ENCODE results near the gene SSC5D.
A peak's percentile ranks its signal among the peaks of the same experiment; 100 is the strongest.

The SSC5D gene

DNA sequence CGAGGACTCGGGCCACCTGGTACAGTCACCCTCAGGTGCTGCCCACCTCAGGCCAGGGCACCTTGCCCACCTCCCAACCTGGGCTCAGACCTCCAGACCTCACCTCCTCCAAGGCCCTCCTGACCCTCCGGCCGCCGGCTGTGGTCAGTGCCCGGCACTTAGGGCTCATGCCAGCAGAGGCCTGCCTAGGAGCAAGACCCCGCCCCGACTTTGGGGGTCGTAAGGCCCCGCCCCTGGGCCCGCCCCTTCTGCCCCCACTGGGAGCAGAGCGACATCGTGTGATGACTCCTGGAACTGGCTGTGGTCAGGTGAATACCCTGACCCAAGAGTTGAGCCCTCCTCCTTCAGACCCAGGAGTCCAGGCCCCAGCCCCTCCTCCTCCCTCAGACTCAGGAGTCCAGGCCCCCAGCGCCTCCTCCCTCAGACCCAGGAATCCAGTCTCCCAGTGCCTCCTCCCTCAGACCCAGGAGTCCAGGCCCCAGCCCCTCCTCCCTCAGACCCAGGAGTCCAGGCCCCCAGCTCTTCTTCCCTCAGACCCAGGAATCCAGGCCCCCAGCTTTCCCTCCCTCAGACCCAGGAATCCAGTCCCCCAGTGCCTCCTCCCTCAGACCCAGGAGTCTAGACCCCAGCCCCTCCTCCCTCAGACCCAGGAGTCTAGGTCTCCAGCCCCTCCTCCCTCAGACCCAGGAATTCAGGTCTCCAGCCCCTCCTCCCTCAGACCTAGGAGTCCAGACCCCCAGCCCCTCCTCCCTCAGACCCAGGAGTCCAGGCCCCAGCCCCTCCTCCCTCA, 48.9 kb downstream of the SSC5D start, which contains the start of gene SBK2:
TSS of gene SBK2 (minus strand) at position 183 of the 790 bp plus-strand sequence. CDS start 839 bp downstream, outside the sequence.
- no peak for DNase-seq (ENCODE audit: low spot score)

- no peak for DNase-seq (ENCODE audit: low spot score)
Observed at GRCh38 chr19:55537741-55538111, 49.5 kb downstream of the SSC5D start.

- DNase-seq (ENCODE audit: low spot score) = no peak
Observed at GRCh38 chr19:55538132-55538531, 49.9 kb downstream of the SSC5D start.

- no peak for DNase-seq (ENCODE audit: low spot score)
Observed at GRCh38 chr19:55539090-55539984, 51.1 kb downstream of the SSC5D start.

DNA sequence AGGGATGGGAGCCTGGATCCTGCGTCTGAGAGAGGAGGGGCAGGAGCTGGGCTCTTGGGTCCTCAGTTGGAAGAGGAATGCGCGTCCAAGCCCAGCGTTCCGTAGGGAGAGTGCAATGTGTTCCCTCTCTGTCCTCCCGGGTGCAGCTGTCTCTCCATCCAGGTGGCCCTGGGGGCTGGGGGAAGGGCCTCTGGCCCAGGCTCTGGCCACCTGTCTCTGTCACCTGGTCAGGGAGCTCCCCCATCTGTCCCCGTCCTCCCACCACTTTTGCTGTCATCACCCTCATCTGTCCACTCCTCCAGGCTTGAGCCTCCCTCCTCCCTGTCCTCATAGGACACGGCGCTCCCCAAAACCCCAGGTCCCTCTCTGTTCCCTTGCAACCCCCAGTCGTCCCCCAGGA, 52.4 kb downstream of the SSC5D start:
- no peak for DNase-seq (ENCODE audit: low spot score)

- no peak for DNase-seq (ENCODE audit: low spot score)
Observed at GRCh38 chr19:55541091-55541490, 52.9 kb downstream of the SSC5D start.

DNA sequence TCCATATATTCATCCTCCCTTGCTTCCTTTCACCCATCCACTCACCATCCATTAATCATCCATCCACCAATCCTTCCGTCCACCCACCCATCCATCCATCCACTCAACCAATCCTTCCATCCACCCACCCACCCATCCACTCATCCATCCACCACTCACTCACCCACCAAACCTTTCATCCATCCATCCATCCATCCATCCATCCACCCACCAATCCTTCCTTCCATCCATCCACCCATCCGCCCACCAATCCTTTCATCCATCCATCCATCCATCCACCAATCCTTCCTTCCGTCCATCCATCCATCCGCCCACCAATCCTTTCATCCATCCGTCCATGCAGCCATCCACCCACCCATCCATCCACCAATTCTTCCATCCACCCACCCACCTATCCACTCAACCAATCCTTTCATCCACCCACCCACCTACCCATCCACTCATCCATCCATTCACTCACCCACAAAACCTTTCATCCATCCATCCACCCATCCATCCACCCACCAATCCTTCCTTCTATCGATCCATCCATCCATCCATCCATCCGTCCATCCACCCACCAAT, 54.1 kb downstream of the SSC5D start:
- no peak for DNase-seq (ENCODE audit: low spot score)

DNA sequence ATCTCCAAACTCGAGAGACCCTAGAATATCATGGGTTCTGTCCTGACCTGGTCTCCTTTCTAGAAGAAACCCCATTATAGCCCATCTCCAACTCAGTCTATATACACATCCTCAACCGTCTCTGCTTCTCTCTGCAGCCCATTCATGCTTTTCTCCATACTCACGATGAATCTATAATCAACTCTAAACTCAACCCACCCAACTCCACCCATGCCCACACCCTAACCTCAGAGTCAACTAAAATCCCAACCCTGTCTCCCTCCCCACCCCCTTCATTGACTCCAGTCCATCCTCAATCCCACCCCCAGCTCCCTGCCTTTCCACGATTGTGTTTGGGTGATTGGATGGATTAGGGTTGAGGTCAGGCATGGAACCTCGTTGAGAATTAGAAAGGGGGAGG, 55.3 kb downstream of the SSC5D start:
- DNase-seq (ENCODE audit: low spot score) = no peak

- DNase-seq (ENCODE audit: low spot score) = no peak
Observed at GRCh38 chr19:55544014-55544413, 55.8 kb downstream of the SSC5D start.

GRCh38 chr19:55544776-55545439, 56.7 kb downstream of the SSC5D start:
- no peak for DNase-seq (ENCODE audit: low spot score)

- no peak for DNase-seq (ENCODE audit: low spot score)
Observed at GRCh38 chr19:55545443-55545842, 57.2 kb downstream of the SSC5D start, which contains the start of gene SBK3. Gene SBK3 (minus strand): TSS chr19:55545543. CDS start chr19:55545543, 0 bp downstream.

GRCh38 chr19:55546011-55546410, 57.8 kb downstream of the SSC5D start:
- no peak for DNase-seq (ENCODE audit: low spot score)

DNA sequence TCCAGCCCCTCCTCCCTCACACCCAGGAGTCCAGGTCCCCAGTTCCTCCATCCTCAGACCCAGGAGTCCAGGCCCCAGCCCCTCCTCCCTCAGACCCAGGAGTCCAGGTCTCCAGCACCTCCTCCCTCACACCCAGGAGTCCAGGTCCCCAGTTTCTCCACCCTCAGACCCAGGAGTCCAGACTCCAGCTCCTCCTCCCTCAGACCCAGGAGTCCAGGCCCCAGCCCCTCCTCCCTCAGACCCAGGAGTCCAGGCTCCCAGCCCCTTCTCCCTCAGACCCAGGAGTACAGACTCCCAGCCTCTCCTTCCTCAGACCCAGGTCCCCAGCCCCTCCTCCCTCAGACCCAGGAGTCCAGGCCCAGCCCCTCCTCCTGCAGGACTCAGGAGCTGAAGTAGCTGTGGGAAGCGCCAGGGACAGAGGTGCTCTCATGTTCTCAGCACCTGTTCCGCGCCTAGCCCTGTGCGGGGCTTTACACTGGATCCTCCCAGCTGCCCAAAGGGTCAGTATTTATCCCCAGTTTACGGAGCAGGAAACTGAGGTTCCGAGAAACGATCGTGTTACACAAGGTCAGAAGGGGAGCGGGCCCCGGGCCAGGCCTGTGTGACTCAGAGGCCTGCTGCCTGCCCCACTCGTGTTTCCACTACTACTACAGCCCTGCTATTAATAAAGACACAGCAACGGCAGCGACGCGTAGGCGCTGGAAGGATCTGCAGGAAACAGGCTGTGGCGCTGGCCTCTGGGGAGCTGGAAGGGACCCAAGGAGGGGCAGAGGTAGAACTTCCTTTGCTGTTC, 58.8 kb downstream of the SSC5D start:
- no peak for DNase-seq (ENCODE audit: low spot score)

GRCh38 chr19:55549500-55550320, 61.5 kb downstream of the SSC5D start:
- DNase-seq (ENCODE audit: low spot score) = peak; percentile 69

- DNase-seq (ENCODE audit: low spot score) = no peak
Observed at GRCh38 chr19:55550321-55550650, 62.0 kb downstream of the SSC5D start.

- DNase-seq (ENCODE audit: low spot score) = no peak
Observed at GRCh38 chr19:55552206-55552605, 64.0 kb downstream of the SSC5D start.

DNA sequence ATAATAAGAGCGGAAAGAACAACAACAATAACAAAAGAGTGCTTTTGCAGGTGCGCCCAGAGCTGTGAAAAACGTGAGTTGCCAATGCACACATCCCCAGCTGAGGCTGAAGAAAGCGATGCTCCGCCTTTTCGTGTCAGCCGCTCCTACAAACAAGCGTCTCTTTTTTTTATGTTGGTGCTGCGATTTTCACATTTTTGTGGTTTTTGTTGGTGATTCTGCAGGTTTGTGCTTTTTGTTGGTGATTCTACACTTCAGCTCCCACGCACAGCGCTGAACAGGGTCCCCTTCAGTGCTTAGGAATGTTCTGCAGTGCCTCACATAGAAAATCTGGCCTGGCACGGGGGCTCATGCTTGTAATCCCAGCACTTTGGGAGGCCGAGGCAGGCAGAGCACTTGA, 64.4 kb downstream of the SSC5D start:
- peak; percentile 80 for DNase-seq (ENCODE audit: low spot score)

- peak; percentile 39 for DNase-seq (ENCODE audit: low spot score)
Observed at GRCh38 chr19:55553217-55554182, 65.3 kb downstream of the SSC5D start.

GRCh38 chr19:55554302-55554701, 66.1 kb downstream of the SSC5D start:
- no peak for DNase-seq (ENCODE audit: low spot score)
